Neural progenitor cell (in vitro differentiated cells): ENCODE results near the gene NME4. TPM values are rescaled to one million over a fixed set of nuclear protein-coding genes. Genes with fewer than 3 reads are reported as not detected.
A peak's percentile ranks its signal among the peaks of the same experiment; 100 is the strongest.

Experiments
- DNase-seq: peaks from one replicate; pipeline ENCODE4 v3.0.0-alpha.2; 2016; ENCODE audit warnings: low spot score
- H2AFZ ChIP-seq: fragments of 200-600 bp; sonication (generic); replicated peaks from 2 replicates; pipeline ENCODE4 v1.6.1; 2016; ENCODE audit warnings: antibody characterized with exemption
- H3F3A ChIP-seq: fragments of 200-600 bp; sonication (generic); 2 replicates; pipeline ENCODE4 v1.6.1; 2016; ENCODE audit warnings: antibody characterized with exemption, low read depth
- H3K27ac ChIP-seq: fragments of 200-600 bp; sonication (generic); 2 replicates; pipeline ENCODE4 v1.5.1; 2016; ENCODE audit warnings: mild to moderate bottlenecking
- H3K27me3 ChIP-seq: fragments of 200-600 bp; sonication (generic); 2 replicates; pipeline ENCODE4 v1.6.1; 2016; ENCODE audit warnings: mild to moderate bottlenecking, moderate library complexity
- H3K36me3 ChIP-seq: fragments of 200-600 bp; sonication (generic); 2 replicates; pipeline ENCODE4 v1.5.1; 2016
- H3K4me1 ChIP-seq: fragments of 200-600 bp; sonication (generic); 2 replicates; pipeline ENCODE4 v1.6.1; 2016; ENCODE audit warnings: mixed run types
- H3K4me2 ChIP-seq: fragments of 200-600 bp; sonication (generic); 2 replicates; pipeline ENCODE4 v1.6.1; 2016
- H3K4me3 ChIP-seq: fragments of 200-600 bp; sonication (generic); 2 replicates; pipeline ENCODE4 v1.5.1; 2016
- H3K79me2 ChIP-seq: fragments of 200-600 bp; sonication (generic); 2 replicates; pipeline ENCODE4 v1.6.1; 2016; ENCODE audit warnings: low read depth
- H3K9ac ChIP-seq: fragments of 200-600 bp; sonication (generic); 2 replicates; pipeline ENCODE4 v1.6.1; 2016
- H3K9me3 ChIP-seq: fragments of 200-600 bp; sonication (generic); 2 replicates; pipeline ENCODE4 v1.5.1; 2016; ENCODE audit warnings: low read depth
- H4K20me1 ChIP-seq: fragments of 200-600 bp; sonication (generic); 2 replicates; pipeline ENCODE4 v1.6.1; 2016; ENCODE audit warnings: low read depth
- H3K27ac Mint-ChIP-seq: 3 replicates; pipeline ENCODE4 v1.8.0; 2021; ENCODE audit warnings: mixed read lengths
- H3K27me3 Mint-ChIP-seq: 2 replicates; pipeline ENCODE4 v1.8.0; 2022; ENCODE audit warnings: low read depth, mild to moderate bottlenecking, inconsistent platforms, moderate library complexity, mixed read lengths; ENCODE audit not compliant: insufficient read depth
- H3K36me3 Mint-ChIP-seq: 3 replicates; pipeline ENCODE4 v1.8.0; 2021; ENCODE audit warnings: mixed read lengths
- H3K4me1 Mint-ChIP-seq: 3 replicates; pipeline ENCODE4 v1.8.0; 2021; ENCODE audit warnings: mixed read lengths
- H3K4me3 Mint-ChIP-seq: 3 replicates; pipeline ENCODE4 v1.8.0; 2021; ENCODE audit warnings: mild to moderate bottlenecking, moderate library complexity, mixed read lengths
- H3K9me3 Mint-ChIP-seq: 3 replicates; pipeline ENCODE4 v1.8.0; 2020; ENCODE audit warnings: mixed read lengths
- EZH2 ChIP-seq: fragments of 200-600 bp; sonication (generic); IDR thresholded peaks from 2 replicates; pipeline ENCODE4 v1.6.1; 2017; ENCODE audit warnings: antibody characterized with exemption, mild to moderate bottlenecking, moderate library complexity
- EZH2phosphoT487 ChIP-seq: fragments of 200-600 bp; sonication (generic); IDR thresholded peaks from 2 replicates; pipeline ENCODE4 v1.6.1; 2017; ENCODE audit warnings: antibody characterized with exemption
- total RNA-seq: library from RNA; depleted of rRNA; stranded (reverse); fragments of >200 nt; gene quantifications from 2 replicates; pipeline ENCODE4 v1.2.3, GENCODE V29; 2015; ENCODE audit warnings: low replicate concordance
- TF ChIP-seq, protein P1 (sequence below): fragments of 200-600 bp; sonication (generic); IDR thresholded peaks from 2 replicates; pipeline ENCODE4 v1.5.1; 2017; ENCODE audit warnings: antibody characterized with exemption, mild to moderate bottlenecking

NME4 gene
- total RNA-seq, 1 donor from 2014 or later, result 93.3 TPM

DNA sequence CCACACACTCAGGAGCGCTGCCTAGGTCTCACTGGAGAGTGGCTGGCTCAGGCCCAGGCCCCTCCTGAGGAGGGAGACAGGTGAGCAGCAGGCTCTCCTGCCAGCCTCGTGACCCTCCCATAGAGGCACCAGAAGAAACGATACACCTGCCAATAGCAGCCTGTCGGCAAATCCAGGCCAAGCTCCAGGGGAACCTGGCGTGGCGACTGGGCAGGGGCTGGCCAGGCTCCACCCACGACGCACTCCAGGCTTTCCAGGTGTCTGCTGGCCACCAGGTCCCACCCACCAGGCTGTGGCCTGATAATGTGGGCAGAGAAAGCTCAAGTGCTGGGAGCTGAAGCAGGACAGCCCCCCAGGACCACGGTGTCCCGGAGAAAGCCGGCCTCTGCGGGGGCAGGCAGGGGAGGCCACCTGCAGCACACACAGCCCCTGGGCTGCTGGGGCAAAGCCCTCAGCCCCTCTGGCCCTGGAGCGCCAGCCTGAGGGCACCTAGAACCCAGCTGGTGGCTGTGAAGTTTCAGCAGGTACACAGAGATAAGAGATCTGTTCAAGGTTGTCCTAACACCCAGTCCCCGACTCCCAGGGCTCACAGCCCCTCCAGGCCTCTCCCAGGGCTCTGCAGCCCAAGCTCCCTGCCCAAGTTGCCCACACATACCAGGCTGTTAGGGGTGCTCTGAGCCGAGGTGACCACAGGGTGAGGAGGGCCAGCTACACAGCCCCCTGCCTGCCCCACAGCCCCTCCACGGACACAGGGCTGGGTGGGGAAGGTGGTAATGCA, 17.6 kb upstream of the NME4 start:
- H3K36me3 Mint-ChIP-seq, result no peaks in the 10 kb centered on the region
- H3K79me2 ChIP-seq, result peaks cover 23% of the 10 kb centered on the region
- no peaks in the 10 kb centered on the region for H3K9me3 Mint-ChIP-seq
- H3K4me1 Mint-ChIP-seq, result peaks cover 27% of the 10 kb centered on the region
- H3K9me3 ChIP-seq, result no peaks in the 10 kb centered on the region
- H3F3A ChIP-seq, result peaks cover 35% of the 10 kb centered on the region
- TF ChIP-seq, protein P1, sequence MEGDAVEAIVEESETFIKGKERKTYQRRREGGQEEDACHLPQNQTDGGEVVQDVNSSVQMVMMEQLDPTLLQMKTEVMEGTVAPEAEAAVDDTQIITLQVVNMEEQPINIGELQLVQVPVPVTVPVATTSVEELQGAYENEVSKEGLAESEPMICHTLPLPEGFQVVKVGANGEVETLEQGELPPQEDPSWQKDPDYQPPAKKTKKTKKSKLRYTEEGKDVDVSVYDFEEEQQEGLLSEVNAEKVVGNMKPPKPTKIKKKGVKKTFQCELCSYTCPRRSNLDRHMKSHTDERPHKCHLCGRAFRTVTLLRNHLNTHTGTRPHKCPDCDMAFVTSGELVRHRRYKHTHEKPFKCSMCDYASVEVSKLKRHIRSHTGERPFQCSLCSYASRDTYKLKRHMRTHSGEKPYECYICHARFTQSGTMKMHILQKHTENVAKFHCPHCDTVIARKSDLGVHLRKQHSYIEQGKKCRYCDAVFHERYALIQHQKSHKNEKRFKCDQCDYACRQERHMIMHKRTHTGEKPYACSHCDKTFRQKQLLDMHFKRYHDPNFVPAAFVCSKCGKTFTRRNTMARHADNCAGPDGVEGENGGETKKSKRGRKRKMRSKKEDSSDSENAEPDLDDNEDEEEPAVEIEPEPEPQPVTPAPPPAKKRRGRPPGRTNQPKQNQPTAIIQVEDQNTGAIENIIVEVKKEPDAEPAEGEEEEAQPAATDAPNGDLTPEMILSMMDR, result no peak
- no peak for TF ChIP-seq EZH2phosphoT487
- TF ChIP-seq EZH2, result no peak
- H3K27me3 Mint-ChIP-seq, result peaks cover 13% of the 10 kb centered on the region
- no peak overlapping the region for H3K9ac ChIP-seq
- H4K20me1 ChIP-seq, result peaks cover 50% of the 10 kb centered on the region
- no peak overlapping the region for H2AFZ ChIP-seq
- peaks cover 26% of the 10 kb centered on the region for H3K27me3 ChIP-seq
- no peak overlapping the region for H3K27ac Mint-ChIP-seq
- H3K4me1 ChIP-seq, result peaks cover 30% of the 10 kb centered on the region
- H3K27ac ChIP-seq, result no peak overlapping the region
- H3K4me2 ChIP-seq, result peak overlapping the region; percentile 31
- H3K36me3 ChIP-seq, result no peaks in the 10 kb centered on the region
- no peak for DNase-seq
- H3K4me3 ChIP-seq, result no peak overlapping the region
- H3K4me3 Mint-ChIP-seq, result peak overlapping the region; percentile 86

DNA sequence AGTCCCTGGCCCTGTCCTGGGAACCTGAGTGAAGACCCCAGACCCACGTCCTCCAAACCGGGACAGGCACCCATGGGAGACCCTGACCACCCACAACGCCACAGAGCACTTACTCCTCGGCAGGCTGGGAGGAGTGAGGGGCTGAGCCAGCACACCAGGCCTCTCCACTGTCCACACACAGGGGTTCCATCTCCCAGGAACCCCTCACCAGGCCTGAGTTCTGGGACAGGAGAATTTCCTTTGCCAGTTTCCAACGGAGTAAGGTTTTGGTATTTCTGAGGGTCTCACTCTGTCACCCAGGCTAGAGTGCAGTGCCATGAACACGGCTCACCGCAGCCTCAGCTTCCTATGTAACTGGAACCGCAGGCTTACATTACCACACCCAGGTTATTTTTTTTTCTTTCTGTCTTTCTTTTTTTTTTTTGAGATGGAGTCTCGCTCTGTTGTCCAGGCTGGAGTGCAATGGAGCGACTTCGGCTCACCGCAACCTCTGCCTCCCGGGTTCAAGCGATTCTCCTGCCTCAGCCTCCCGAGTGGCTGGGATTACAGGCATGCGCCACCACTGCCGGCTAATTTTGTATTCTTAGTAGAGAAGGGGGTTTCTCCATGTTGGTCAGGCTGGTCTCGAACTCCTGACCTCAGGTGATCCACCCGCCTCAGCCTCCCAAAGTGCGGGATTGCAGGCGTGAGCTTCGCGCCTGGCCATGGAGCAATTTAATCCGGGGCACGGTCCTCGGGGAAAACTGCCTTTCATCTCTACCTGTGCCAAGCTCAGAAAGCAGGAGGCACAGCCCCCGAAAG, 16.8 kb upstream of the NME4 start:
- no peaks in the 10 kb centered on the region for H3K9me3 Mint-ChIP-seq
- H3K4me1 Mint-ChIP-seq, result peaks cover 27% of the 10 kb centered on the region
- Histone ChIP-seq H4K20me1 (peaks cover 50% of the 10 kb centered on the region), H3F3A (peaks cover 41% of the 10 kb centered on the region), H3K79me2 (peaks cover 23% of the 10 kb centered on the region), H3K4me3 (peak overlapping the region; percentile 69), H3K27ac (no peak overlapping the region), H3K4me1 (peaks cover 30% of the 10 kb centered on the region), H3K9me3 (no peaks in the 10 kb centered on the region), H3K27me3 (peaks cover 27% of the 10 kb centered on the region), H2AFZ (no peak overlapping the region), H3K9ac (peak overlapping the region; percentile 77), H3K4me2 (peak overlapping the region; percentile 99), H3K36me3 (no peaks in the 10 kb centered on the region)
- no peak overlapping the region for H3K27ac Mint-ChIP-seq
- peaks cover 13% of the 10 kb centered on the region for H3K27me3 Mint-ChIP-seq
- TF ChIP-seq EZH2phosphoT487 (no peak), EZH2 (no peak)
- TF ChIP-seq, protein P1, result no peak
- no peaks in the 10 kb centered on the region for H3K36me3 Mint-ChIP-seq
- no peak for DNase-seq
- peak overlapping the region; percentile 86 for H3K4me3 Mint-ChIP-seq

DNA sequence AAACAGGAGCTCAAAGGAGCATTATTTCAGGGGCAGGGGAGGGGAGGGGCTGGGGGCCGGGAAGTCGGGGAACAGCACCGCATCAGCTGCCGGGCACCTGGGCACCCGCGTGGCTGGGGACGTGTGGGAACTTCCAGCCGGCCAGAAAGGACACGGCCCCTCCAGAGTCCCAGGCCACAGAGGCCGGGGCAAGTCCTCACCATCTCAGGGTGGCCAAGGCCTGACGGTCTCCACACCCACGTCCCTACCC, 16.3 kb upstream of the NME4 start:
- H3F3A ChIP-seq, result peaks cover 42% of the 10 kb centered on the region
- no peaks in the 10 kb centered on the region for H3K9me3 ChIP-seq
- H3K4me2 ChIP-seq, result peak overlapping the region; percentile 99
- H3K9ac ChIP-seq, result peak overlapping the region; percentile 77
- H3K27me3 Mint-ChIP-seq, result peaks cover 13% of the 10 kb centered on the region
- no peaks in the 10 kb centered on the region for H3K9me3 Mint-ChIP-seq
- peaks cover 27% of the 10 kb centered on the region for H3K27me3 ChIP-seq
- peaks cover 27% of the 10 kb centered on the region for H3K4me1 Mint-ChIP-seq
- no peak for TF ChIP-seq EZH2
- TF ChIP-seq, protein P1, result no peak
- H2AFZ ChIP-seq, result no peak overlapping the region
- peaks cover 50% of the 10 kb centered on the region for H4K20me1 ChIP-seq
- H3K36me3 Mint-ChIP-seq, result no peaks in the 10 kb centered on the region
- H3K27ac ChIP-seq, result no peak overlapping the region
- peaks cover 30% of the 10 kb centered on the region for H3K4me1 ChIP-seq
- DNase-seq, result no peak
- H3K79me2 ChIP-seq, result peaks cover 23% of the 10 kb centered on the region
- H3K27ac Mint-ChIP-seq, result no peak overlapping the region
- H3K4me3 Mint-ChIP-seq, result peak overlapping the region; percentile 86
- H3K36me3 ChIP-seq, result no peaks in the 10 kb centered on the region
- peak overlapping the region; percentile 69 for H3K4me3 ChIP-seq
